MM.1S (cell line): ENCODE results near the gene HS3ST4.

Experiments
- CTCF ChIP-seq: fragments of 300-600 bp; sonication (generic); IDR thresholded peaks from 2 replicates; pipeline ENCODE4 v1.5.1; 2016; ENCODE audit warnings: antibody characterized with exemption, low read length, mixed read lengths
- EZH2 ChIP-seq: fragments of 300-600 bp; sonication (generic); optimal IDR thresholded peaks from 2 replicates; pipeline ENCODE3; 2017; ENCODE audit warnings: low read depth, mild to moderate bottlenecking, antibody characterized with exemption, low read length, mixed read lengths
- EZH2phosphoT487 ChIP-seq: fragments of 300-600 bp; sonication (generic); IDR thresholded peaks from 2 replicates; pipeline ENCODE4 v1.6.1; 2018; ENCODE audit warnings: antibody characterized with exemption, low read length

- TF ChIP-seq CTCF (no peak), EZH2 (no peak), EZH2phosphoT487 (no peak)
Measured at GRCh38 chr16:25692742-25693508, 1.2 kb downstream of the HS3ST4 start.
